Measurements from ENCODE around the gene APLP2. TPM values are rescaled to one million over a fixed set of nuclear protein-coding genes. Genes with fewer than 3 reads are reported as not detected.

APLP2 gene
- total and polyA plus RNA-seq, 12 donors: 115 to 414 (median 299) TPM

- Histone ChIP-seq H3K4me1 (no peaks in the 10 kb centered on the region), H3K27me3 (peaks cover 0 to 12% (median 7%) of the 10 kb centered on the region in 7 donors), H3K9me3 (no peaks in the 10 kb centered on the region), H3K36me3 (no peaks in the 10 kb centered on the region), H3K4me3 (no peak overlapping the region), H3K27ac (no peak overlapping the region)
- 73 to 78% methylated on average over 4 of the region's 4 CpGs for WGBS, 2 donors
- ATAC-seq (no peak), DNase-seq (no peak)
- intact Hi-C loops (cut with DNase I): no loop called here
- TF ChIP-seq CTCF (IDR thresholded peaks at IDR 0.05): no peak
Measured at GRCh38 chr11:130062026-130062425, 7.7 kb upstream of the APLP2 start.

GRCh38 chr11:130063451-130063850, 6.2 kb upstream of the APLP2 start:
- 94 to 97% methylated on average over 2 of the region's 2 CpGs for WGBS, 2 donors
- no peaks in the 10 kb centered on the region for H3K9me3 ChIP-seq
- no peak overlapping the region for H3K4me3 ChIP-seq
- peaks cover 0 to 6% (median 4%) of the 10 kb centered on the region in 9 donors for H3K4me1 ChIP-seq
- DNase-seq (no peak), ATAC-seq (no peak)
- no peak for TF ChIP-seq CTCF (IDR thresholded peaks at IDR 0.05)
- no peaks in the 10 kb centered on the region for H3K36me3 ChIP-seq
- H3K27ac ChIP-seq: no peak overlapping the region
- intact Hi-C loops (cut with DNase I): no loop called here
- peaks cover 0 to 8% (median 1%) of the 10 kb centered on the region in 7 donors for H3K27me3 ChIP-seq

- ATAC-seq (no peak), DNase-seq (no peak)
- intact Hi-C loops (cut with DNase I): no loop called here
- Histone ChIP-seq H3K36me3 (no peaks in the 10 kb centered on the region), H3K9me3 (no peaks in the 10 kb centered on the region), H3K4me1 (peaks cover 0 to 12% (median 10%) of the 10 kb centered on the region in 9 donors), H3K27me3 (peaks cover 0 to under 1% (median 0%) of the 10 kb centered on the region in 7 donors), H3K27ac (no peak overlapping the region), H3K4me3 (no peak overlapping the region)
- 60 to 80% methylated on average over 4 of the region's 4 CpGs for WGBS, 2 donors
- no peak for TF ChIP-seq CTCF (IDR thresholded peaks at IDR 0.05)
Measured at GRCh38 chr11:130064596-130064995, 5.1 kb upstream of the APLP2 start.

- H3K4me1 ChIP-seq: peaks cover 0 to 17% (median 12%) of the 10 kb centered on the region in 9 donors
- no peak for TF ChIP-seq CTCF (IDR thresholded peaks at IDR 0.05)
- H3K4me3 ChIP-seq: no peak overlapping the region
- ATAC-seq: no peak
- H3K9me3 ChIP-seq: no peaks in the 10 kb centered on the region
- no peak overlapping the region for H3K27ac ChIP-seq
- intact Hi-C loops (cut with DNase I): loop anchor here in 3 of 10 donors (5.0 kb wide), 3 partner anchors 56 to 64 kb away; partner anchors contain the start of gene PRDM10 (in 1 of the 3)
- WGBS, 2 donors: 43 to 50% methylated on average over 5 of the region's 5 CpGs
- H3K36me3 ChIP-seq: no peaks in the 10 kb centered on the region
- no peak for DNase-seq
- no peaks in the 10 kb centered on the region for H3K27me3 ChIP-seq
Measured at GRCh38 chr11:130066338-130066737, 3.4 kb upstream of the APLP2 start.

All from heart right ventricle (tissue), 16 donors.